Activated CD4-positive, CD25-positive, alpha-beta regulatory T cell treated with anti-CD3 and anti-CD28 coated beads, Interleukin-2, amount 50 U/mL, for 72 hours (primary cell): ENCODE measurements around the gene STAMBPL1.
"Not testable (repeated sequence)": the region's sequence is repeated elsewhere in the genome, so short reads cannot be mapped to it uniquely, and the experiment has no call there.

Experiments used
- DNase-seq: peaks from one replicate; pipeline ENCODE4 v3.0.0; 2021

Gene STAMBPL1

DNA sequence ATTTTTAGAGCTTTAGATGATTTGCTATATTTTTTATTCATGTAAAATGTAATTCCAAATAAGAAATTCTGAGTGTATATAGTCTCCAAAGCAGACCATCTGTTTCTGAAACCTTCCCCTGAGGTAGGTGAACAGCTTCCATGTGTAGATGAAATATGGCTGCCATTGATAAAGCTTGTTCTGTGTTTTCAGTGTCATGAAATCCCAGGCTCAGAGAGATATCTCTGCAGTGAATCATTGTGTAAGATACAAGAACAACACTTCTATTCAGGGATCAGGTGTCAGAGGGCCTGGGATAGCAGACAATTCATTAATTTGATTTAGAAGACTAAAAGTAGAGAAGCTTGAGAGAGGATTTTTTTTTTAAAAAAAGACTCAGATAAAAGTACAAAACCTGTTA, 43.5 kb downstream of the STAMBPL1 start:
- no peak for DNase-seq

DNA sequence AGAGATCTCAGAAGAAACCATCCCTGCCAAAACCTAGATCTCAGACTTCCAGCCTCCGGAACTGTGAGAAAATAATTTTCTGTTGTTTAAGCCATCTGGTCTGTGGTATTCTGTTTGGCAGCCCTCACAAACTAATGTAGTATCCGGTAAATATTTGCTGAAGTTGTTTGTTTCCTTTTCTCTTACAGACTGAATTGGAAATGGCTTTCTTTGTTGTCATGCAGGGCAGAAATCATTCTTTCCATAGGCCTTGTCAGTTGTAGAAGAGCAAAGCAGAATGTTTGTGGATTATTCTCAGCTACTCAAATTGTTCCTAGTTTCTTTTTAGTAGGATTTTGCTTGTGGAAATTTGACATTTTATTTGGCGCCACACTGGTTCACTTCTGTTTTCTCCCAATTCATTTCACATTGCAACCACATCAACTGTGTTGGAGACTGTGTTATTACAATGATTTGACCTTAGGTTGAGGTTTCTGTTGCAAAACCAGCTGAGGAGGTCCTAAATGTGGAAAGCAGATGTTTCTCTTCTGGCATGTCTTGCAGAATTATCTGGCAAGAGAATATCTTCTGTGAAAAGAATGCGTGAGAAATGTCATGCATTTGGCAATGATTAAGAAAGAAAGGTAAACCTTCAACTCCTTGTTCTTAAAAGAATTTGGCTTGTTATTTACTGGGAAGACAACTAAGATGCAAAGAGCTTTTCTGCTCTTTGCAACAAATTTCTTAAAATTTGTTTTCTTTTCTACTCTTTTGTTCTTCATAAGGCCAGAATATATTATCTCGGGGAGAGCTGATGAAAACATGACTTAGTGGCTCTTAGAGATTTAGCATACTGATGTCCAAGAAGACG, 46.7 kb downstream of the STAMBPL1 start:
- DNase-seq: no peak

DNA sequence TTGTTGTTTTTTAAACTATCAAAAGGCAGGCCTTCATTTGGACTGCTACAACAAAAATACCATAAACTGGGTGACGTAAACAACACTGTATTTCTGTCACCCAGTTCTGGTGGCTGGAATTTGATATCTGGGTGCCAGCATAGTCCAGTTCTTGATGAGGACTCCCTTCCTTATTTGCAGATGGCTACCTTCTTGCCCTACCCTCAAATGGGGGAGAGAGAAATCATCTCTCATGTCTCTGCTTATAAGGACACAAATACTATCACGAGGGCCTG, 47.3 kb downstream of the STAMBPL1 start:
- no peak for DNase-seq

GRCh38 chr10:88928254-88928653, 48.2 kb downstream of the STAMBPL1 start:
- DNase-seq: no peak

- no peak for DNase-seq
Measured at GRCh38 chr10:88931548-88931947, 51.5 kb downstream of the STAMBPL1 start.

- DNase-seq: not testable (repeated sequence)
Measured at GRCh38 chr10:88932029-88932428, 52.0 kb downstream of the STAMBPL1 start.

DNA sequence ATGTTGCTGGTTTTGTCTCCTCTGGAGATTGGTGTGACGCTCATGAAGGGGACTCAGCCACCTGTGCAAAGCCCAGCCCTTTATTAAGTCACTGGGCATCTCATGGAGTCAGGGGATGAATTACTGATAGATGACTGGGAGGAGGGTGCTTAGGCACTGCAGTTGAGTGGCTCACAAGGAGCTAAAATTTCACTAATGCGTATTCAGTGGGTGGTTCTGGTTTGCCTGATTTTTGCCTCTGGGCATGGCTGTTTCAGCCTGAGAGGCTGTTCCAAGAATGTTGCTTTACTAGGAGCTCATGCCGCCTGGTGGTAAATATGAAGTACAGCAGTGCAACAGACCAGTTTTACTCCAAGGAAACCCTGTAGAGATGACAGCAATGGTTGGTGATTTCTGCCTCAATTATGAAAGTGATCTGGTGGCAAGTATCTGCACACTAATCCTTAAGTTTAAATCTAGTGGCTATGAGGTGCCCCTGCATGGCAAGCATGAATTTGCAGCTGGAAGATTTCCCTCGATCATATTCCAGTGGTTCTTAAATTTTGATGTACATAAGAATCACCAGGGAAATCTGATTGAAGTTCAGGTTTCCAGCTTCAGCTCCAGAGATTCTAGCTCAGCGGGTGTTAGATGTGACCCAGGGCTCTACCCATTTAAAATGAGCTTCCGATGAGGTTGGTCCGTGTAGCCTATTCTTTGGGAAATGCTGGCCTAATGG, 52.7 kb downstream of the STAMBPL1 start:
- no peak for DNase-seq

DNA sequence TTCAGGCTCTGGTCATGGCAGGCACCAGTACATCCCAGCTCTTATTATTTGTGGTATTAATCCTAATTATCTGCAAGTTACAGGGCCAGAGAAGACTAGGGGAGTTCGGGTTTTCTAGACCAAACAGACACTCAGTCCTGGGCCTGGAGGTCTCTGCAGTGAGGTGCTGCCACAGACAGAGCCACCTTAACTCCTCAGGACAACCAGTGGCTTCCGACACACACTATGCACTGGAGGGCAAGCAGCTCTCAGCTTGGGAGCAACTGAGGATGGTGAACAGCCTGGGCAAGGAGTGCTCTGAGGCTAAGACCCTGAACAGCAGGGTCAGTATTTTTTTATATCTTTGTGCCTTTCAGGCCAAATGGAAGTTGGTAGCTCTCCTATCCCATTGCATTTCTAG, 53.5 kb downstream of the STAMBPL1 start:
- no peak for DNase-seq

DNA sequence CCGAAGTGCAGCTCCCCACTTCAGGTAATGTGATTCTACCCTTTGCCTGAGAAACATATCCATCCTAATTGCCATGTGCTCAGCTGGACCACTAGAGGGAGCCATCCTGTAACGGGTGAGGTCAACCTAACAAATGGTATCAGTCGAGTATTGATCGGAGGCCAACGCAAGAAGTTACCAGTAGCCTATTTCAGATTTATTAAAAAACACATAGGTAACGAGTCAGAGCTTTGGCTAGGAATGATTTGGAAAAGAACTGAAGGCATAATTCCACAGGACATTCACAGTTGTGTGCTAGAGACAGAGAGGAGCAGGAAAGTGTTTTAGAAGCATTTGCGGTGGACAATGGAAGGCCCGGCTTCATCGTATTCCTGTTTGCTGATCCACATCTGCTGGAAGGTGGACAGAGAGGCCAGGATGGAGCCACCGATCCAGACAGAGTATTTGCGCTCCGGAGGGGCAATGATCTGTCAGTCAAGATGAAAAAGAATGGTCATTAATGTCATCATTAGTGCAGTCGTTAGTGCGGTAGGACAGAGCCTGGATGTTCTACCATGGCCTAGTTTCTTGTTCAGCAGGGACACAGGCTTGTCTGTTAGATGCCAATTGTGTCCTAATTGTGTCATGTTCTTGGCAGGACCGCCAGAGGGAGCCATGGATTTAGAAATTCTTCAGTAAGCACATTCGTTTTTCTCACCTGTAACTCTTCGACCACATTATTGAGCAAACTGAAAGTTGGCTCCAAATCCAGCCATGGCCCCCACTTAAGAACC, 55.0 kb downstream of the STAMBPL1 start:
- peak; percentile 58 for DNase-seq

DNA sequence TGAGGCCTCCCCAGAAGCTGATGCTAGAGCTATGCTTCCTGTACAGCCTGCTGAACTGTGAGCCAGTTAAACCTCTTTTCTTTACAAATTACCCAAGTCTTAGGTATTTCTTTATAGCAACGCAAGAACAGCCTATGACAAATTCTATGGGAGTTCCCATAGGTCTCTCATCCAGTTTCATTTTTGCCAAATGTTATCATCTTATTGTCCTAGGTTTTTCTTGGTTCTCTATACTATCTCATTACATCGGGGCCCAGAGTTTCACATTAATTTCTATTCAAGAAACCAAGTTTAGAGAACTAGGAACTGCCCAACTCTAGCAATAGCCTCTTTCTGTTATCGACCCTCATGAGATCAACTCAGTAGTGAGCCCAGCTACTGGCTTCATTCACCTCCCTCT, 56.6 kb downstream of the STAMBPL1 start:
- DNase-seq: no peak

GRCh38 chr10:88938039-88938438, 58.0 kb downstream of the STAMBPL1 start:
- DNase-seq: no peak

- no peak for DNase-seq
Measured at GRCh38 chr10:88938938-88939337, 58.9 kb downstream of the STAMBPL1 start.

DNA sequence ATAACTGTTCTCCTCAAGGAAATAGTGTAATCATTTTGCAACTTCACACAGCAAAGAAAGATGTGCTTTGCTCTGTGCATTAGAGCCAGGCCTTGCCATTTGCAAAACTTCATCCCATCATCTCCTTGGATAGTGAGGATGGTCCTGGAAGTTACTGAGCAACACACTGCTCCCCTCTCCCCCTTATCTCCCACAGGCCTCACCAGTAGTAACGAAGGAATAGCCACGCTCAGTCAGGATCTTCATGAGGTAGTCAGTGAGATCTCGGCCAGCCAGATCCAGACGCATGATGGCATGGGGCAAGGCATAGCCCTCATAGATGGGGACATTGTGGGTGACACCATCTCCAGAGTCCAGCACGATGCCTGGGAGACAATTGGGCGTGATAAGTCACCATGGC, 61.0 kb downstream of the STAMBPL1 start:
- no peak for DNase-seq

- no peak for DNase-seq
Measured at GRCh38 chr10:88943778-88944177, 63.7 kb downstream of the STAMBPL1 start.

DNA sequence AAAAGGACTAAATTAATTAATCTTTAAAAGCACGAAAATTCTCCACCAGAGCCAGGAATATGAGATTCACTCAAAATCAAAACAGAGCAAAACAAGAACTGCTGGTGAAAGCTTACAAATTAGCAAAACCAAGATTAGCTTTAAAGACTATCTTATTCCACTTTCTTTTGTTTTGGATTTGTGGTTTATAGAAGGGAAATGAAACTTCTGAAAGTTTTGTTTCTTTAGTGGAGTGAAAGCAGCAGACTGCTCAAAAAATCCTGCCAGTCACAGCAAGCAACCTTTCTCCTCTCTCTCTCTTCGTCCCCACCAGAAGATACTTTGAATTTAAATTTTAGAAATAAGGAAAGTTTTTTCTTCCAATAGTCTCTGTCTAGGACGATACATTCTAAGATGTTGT, 64.8 kb downstream of the STAMBPL1 start:
- no peak for DNase-seq

GRCh38 chr10:88946200-88946599, 66.2 kb downstream of the STAMBPL1 start:
- no peak for DNase-seq

DNA sequence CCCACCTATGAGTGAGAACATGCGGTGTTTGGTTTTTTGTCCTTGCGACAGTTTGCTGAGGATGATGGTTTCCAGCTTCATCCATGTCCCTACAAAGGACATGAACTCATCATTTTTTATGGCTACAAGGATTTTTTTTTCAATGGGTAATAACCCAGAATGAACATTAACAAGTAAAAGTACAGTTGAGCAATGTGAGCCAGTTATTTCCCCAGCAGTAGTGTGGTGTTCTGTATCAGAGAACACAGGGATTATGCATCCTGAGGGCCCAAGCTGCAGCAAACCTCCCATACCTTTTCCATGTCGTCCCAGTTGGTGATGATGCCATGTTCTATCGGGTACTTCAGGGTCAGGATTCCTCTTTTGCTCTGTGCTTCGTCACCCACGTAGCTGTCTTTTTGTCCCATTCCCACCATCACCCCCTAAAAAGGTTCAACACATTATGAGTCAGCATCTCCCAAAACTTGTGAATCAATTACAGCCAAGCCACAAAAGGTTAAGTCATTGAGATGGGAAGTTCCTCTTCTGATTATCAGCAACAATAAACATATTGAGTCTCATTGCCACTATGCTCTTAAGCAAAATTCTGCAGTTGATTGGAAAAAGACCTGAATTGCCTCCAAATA, 67.0 kb downstream of the STAMBPL1 start:
- no peak for DNase-seq

GRCh38 chr10:88949051-88949450, 69.0 kb downstream of the STAMBPL1 start:
- DNase-seq: no peak

DNA sequence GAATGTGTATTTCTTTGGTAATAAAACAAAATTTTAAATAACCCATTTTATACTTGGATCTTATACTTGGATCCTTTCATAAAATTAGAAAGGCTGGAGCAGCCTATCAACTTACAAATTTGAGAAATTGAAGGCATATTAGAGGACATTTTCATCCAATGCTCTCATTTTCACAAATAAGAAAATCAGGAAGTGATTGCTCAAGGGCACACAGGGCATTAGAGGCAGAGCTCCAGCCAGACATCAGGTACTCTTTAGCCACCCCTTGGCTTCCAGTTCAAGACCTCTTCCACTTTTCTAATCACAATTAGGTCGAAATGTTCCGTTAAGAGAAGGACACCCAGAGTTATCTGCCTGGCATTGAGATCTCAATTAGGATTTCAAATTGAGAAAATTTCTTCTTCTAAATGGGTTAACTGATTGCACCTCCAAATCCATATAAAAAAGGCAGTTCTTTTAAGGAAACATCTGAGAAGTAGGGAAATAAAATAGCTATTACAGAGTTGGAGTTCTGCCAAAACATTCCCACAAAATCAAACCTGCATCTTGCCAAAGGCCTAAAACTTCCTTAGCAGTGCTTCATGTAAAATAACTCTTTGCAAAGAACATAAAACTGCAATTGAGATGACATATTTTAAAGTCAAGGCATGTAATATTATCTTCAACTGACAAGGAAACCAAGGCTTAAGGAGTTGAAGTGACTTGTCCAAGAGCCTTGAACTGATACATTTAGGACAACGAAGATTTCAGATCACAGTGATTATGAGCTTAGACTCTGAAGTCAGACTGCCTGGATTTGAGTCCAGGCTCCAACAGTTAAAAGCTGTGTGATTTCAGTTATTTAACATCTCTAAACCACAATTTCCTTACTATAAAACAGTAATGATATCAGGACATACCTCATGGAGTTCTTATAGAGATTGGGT, 70.1 kb downstream of the STAMBPL1 start:
- no peak for DNase-seq

GRCh38 chr10:88952647-88953111, 72.6 kb downstream of the STAMBPL1 start, which contains the start of gene ACTA2:
Gene ACTA2, minus strand, starts transcription at chr10:88952773. Its CDS starts 3,843 bp downstream, at chr10:88948930.
- no peak for DNase-seq

DNA sequence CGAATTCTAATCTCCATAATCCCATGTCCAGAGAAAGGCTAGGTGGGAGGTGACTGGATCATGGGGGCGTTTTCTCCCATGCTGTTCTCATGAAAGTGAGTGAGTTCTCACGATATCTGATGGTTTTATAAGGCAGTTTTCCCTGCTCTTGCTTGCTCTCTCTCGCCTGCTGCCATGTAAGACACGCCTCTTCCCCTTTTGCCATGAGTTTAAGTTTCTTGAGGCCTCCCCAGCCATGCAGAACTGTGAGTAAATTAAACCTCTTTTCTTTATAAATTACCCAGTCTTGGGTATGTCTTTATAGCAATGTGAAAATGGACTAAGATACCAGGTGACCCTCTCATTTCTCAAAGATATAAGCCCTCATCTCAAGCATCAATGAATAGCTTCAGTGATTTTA, 73.6 kb downstream of the STAMBPL1 start:
- DNase-seq: no peak
